NT2/D1 (cell line): Measurements from ENCODE around the gene PTCD1.

ENCODE experiments used
- SUZ12 ChIP-seq: IDR thresholded peaks from 2 replicates; pipeline ENCODE4 v1.6.1; 2011; ENCODE audit not compliant: insufficient read length, insufficient read depth; ENCODE audit errors: extremely low read depth
- ZNF274 ChIP-seq: IDR thresholded peaks from 2 replicates; pipeline ENCODE4 v1.6.1; 2011; ENCODE audit warnings: mild to moderate bottlenecking, low read depth, low read length

DNA sequence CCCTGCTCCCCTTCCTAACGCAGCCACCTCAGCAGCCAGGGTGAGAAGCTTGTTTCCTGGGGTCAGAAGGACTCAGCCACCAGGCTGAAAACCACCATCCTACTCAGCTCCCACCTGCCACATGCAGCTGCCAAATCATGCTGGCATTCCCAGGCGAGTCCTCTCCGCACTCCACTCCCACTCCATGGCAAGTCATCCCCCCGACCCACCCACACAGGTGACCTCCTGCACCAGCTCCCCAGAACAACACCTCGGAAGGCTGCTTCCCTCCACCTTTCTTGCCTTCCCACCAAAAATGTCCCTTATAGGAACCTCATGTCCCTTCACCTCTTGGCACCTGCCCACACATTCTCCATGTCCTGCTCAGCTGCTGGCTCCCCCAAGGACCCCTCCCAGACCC is 34.8 kb downstream of the PTCD1 start:
- no peak for TF ChIP-seq SUZ12
- TF ChIP-seq ZNF274, result no peak
